Liver (tissue), 3 donors: ENCODE data around the gene ANGEL2.

Experiments
- ATF3 ChIP-seq: IDR thresholded peaks from 2 replicates; pipeline ENCODE4 v1.6.1; 2016; ENCODE audit warnings: antibody characterized with exemption
- CTCF ChIP-seq: fragments of 150-350 bp; IDR thresholded peaks from 2 replicates; pipeline ENCODE4 v1.5.1; 2017; ENCODE audit warnings: improper control_type of control experiment, low read depth, low read length; ENCODE audit not compliant: missing input control
- GABPA ChIP-seq, 2 donors: IDR thresholded peaks in 1 of 2; conservative IDR thresholded peaks in 1 of 2; 2 replicates each; pipeline ENCODE4 v1.6.1; 2016; ENCODE audit warnings: antibody characterized with exemption in 2 of 2, mild to moderate bottlenecking in 1 of 2, moderate library complexity in 1 of 2
- MAX ChIP-seq: IDR thresholded peaks from 2 replicates; pipeline ENCODE4 v1.6.1; 2016; ENCODE audit warnings: antibody characterized with exemption
- RAD21 ChIP-seq, 2 donors: IDR thresholded peaks; 2 replicates each; pipeline ENCODE4 v1.6.1; 2016; ENCODE audit warnings: antibody characterized with exemption in 2 of 2, mild to moderate bottlenecking in 2 of 2
- REST ChIP-seq: IDR thresholded peaks from 2 replicates; pipeline ENCODE4 v1.6.1; 2016; ENCODE audit warnings: antibody characterized with exemption, mild to moderate bottlenecking
- SP1 ChIP-seq: IDR thresholded peaks from 2 replicates; pipeline ENCODE4 v1.6.1; 2018; ENCODE audit warnings: antibody characterized with exemption, mild to moderate bottlenecking
- TAF1 ChIP-seq: conservative IDR thresholded peaks from 2 replicates; pipeline ENCODE4 v1.6.1; 2016; ENCODE audit warnings: antibody characterized with exemption, mild to moderate bottlenecking
- YY1 ChIP-seq: IDR thresholded peaks from 2 replicates; pipeline ENCODE4 v1.6.1; 2016; ENCODE audit warnings: antibody characterized with exemption, mild to moderate bottlenecking
- ZBTB33 ChIP-seq: IDR thresholded peaks from 2 replicates; pipeline ENCODE4 v1.6.1; 2016; ENCODE audit warnings: antibody characterized with exemption
- donor health status: healthy.
- donor health status: healthy.

- TF ChIP-seq CTCF: no peak
- TF ChIP-seq TAF1: no peak
- TF ChIP-seq SP1: no peak
- TF ChIP-seq REST: no peak
- no peak for TF ChIP-seq RAD21 (IDR thresholded peaks at IDR 0.05)
- no peak for TF ChIP-seq ZBTB33
- TF ChIP-seq MAX: no peak
- no peak for TF ChIP-seq YY1
- no peak for TF ChIP-seq GABPA (IDR thresholded peaks at IDR 0.05 in 1 of 2, conservative IDR thresholded peaks at IDR 0.05 in 1 of 2)
- no peak for TF ChIP-seq ATF3
Measured at GRCh38 chr1:212958175-212958574, 57.5 kb downstream of the ANGEL2 start.
